ENCODE results near the gene EP400. TPM values are rescaled to one million over a fixed set of nuclear protein-coding genes. Genes with fewer than 3 reads are reported as not detected.
A peak's percentile ranks its signal among the peaks of the same experiment; 100 is the strongest.

The EP400 gene
- total and polyA plus RNA-seq, 7 experiments from 2014 or later, result 2.8 to 86.8 (median 79.5) TPM

DNA sequence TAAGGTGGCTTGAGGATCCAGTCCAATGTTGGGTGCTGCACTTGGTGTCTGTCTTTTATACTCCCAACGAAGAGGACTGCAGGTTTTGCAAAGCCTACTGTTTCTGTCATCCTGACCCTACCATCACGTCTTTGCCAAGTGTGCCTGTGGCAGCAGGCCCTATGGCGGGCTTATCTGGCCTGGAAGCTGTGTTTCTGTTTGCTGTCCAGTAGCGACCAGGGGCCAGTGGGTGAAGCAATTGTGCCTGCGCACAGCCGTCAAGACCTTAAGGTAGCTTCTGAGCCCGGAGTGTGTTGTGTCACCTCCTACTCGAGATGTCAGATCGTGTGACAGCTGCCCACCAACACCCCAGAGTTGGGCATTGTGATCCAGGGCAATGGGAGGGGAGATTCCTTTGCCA, 131.7 kb downstream of the EP400 start:
- H3K27ac ChIP-seq (ENCODE audit: low read depth, low read length), result no peak overlapping the region
- Mint-ChIP-seq H3K9me3 (no peaks in the 10 kb centered on the region), H3K4me1 (peaks cover 15 to 26% (median 19%) of the 10 kb centered on the region in 7 donors), H3K36me3 (peaks cover 0 to 23% (median 5%) of the 10 kb centered on the region in 5 donors), H3K27ac (peak overlapping the region in 2 of 9 donors; percentile 14 to 21), H3K4me3 (peak overlapping the region in 1 of 10 donors; percentile 14), H3K27me3 (no peaks in the 10 kb centered on the region)
- H3K9me3 ChIP-seq (ENCODE audit: control insufficient read depth in 2 of 3, low read length in 3 of 3), result no peaks in the 10 kb centered on the region
- DNase-seq (no peak), ATAC-seq (no peak)
- ChIA-PET POLR2A (no interaction called here), CTCF (no interaction called here)
- peaks cover 9 to 10% of the 10 kb centered on the region in 2 donors for H3K4me1 ChIP-seq (ENCODE audit: control insufficient read depth in 2 of 2, insufficient read depth in 2 of 2, low read length in 2 of 2)
- H3K27me3 ChIP-seq (ENCODE audit: control insufficient read depth in 2 of 2, insufficient read depth in 2 of 2, low read length in 2 of 2), result no peaks in the 10 kb centered on the region
- H3K4me3 ChIP-seq (ENCODE audit: low read length), result no peak overlapping the region
- intact Hi-C loops (cut with micrococcal nuclease), result loop anchor here (5.0 to 10.0 kb wide), 4 partner anchors 127 to 681 kb away; partner anchors contain the start of genes ANKLE2 (in 1 of the 2), POLE (in 1 of the 2), PXMP2 (in 1 of the 2) and ULK1 (in 1 of the 2)
- peaks cover 0 to 26% (median 10%) of the 10 kb centered on the region in 3 experiments for H3K36me3 ChIP-seq (ENCODE audit: control insufficient read depth in 2 of 3, insufficient read depth in 3 of 3, low read length in 3 of 3)

DNA sequence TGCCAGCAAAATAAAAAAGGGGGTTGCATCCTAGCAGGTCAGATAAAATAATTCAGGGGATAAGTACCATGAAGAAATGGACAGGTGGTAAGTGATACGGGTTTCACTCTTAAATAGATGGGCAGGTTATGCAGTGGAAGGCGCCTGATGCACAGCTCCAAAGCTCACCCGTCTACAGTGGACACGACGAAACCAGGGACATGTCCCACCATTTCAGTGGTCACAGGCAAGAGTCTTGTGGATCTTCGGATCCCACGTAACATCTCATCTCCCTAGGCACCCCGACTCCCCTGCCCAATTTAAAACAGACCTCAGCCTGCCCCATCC, 133.8 kb downstream of the EP400 start:
- Histone ChIP-seq H3K9me3 (ENCODE audit: control insufficient read depth in 2 of 3, low read length in 3 of 3) (no peaks in the 10 kb centered on the region), H3K36me3 (ENCODE audit: control insufficient read depth in 2 of 3, insufficient read depth in 3 of 3, low read length in 3 of 3) (peaks cover 0 to 5% (median 0%) of the 10 kb centered on the region in 3 experiments), H3K27ac (ENCODE audit: low read depth, low read length) (peak overlapping the region; percentile 72), H3K4me3 (ENCODE audit: low read length) (peak overlapping the region; percentile 52), H3K27me3 (ENCODE audit: control insufficient read depth in 2 of 2, insufficient read depth in 2 of 2, low read length in 2 of 2) (no peaks in the 10 kb centered on the region), H3K4me1 (ENCODE audit: control insufficient read depth in 2 of 2, insufficient read depth in 2 of 2, low read length in 2 of 2) (peaks cover 9 to 10% of the 10 kb centered on the region in 2 donors)
- peaks cover 0 to 13% (median 4%) of the 10 kb centered on the region in 5 donors for H3K36me3 Mint-ChIP-seq
- peak overlapping the region in 8 of 9 donors; percentile 74 to 93 (median 86) for H3K27ac Mint-ChIP-seq
- no peak for ATAC-seq
- intact Hi-C loops (cut with micrococcal nuclease), result loop anchor here (5.0 to 10.0 kb wide), 4 partner anchors 129 to 679 kb away; partner anchors contain the start of genes ANKLE2 (in 1 of the 2), POLE (in 1 of the 2), PXMP2 (in 1 of the 2) and ULK1 (in 1 of the 2)
- H3K4me3 Mint-ChIP-seq, result peak overlapping the region; percentile 81 to 98 (median 88)
- peaks cover 17 to 35% (median 28%) of the 10 kb centered on the region in 7 donors for H3K4me1 Mint-ChIP-seq
- H3K9me3 Mint-ChIP-seq, result no peaks in the 10 kb centered on the region
- ChIA-PET POLR2A (interaction anchor here (0.9 kb wide), 1 partner anchor 14 kb away, joined by 5 read pairs; no protein-coding TSS in a partner anchor), CTCF (no interaction called here)
- no peaks in the 10 kb centered on the region for H3K27me3 Mint-ChIP-seq
- no peak for DNase-seq

DNA sequence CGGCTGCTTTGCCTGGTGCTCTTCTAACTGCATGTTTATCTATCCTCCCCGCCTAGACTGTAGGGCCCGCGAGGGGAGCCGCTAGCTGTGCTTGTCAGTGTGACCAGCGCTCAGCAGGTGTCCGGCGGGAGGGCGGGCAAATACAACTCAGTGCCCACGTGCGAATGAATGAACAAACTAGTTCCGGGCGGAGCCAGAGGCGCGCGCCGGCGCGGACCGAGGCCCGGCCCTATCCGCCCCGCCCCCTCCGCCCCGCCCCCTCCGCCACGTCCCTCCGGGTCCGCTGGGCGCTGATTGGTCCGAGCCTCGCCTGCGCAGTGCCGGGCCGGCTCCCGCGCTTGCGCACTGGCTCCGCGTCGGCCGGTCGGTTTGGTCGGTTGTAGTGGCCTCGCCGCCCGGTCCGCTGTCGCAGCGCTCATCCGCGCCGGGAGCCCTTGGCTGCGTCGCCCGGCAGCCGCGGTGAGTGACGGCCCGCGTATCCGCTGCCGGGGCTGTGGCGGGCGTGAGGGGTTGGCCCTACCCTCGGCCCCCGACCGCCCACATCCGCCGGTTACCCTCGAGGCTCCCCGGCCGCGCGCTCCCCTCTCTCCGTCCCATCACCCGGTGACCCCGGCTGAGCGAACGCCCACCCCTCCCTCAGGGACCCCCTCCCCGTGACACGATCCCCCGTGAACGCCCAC, 134.3 kb downstream of the EP400 start:
- Mint-ChIP-seq H3K36me3 (peaks cover 0 to 13% (median 4%) of the 10 kb centered on the region in 5 donors), H3K27ac (peak overlapping the region in 8 of 9 donors; percentile 74 to 93 (median 88)), H3K27me3 (no peaks in the 10 kb centered on the region), H3K9me3 (no peaks in the 10 kb centered on the region), H3K4me3 (peak overlapping the region; percentile 85 to 98 (median 91)), H3K4me1 (peaks cover 17 to 35% (median 28%) of the 10 kb centered on the region in 7 donors)
- Histone ChIP-seq H3K9me3 (ENCODE audit: control insufficient read depth in 2 of 3, low read length in 3 of 3) (no peaks in the 10 kb centered on the region), H3K36me3 (ENCODE audit: control insufficient read depth in 2 of 3, insufficient read depth in 3 of 3, low read length in 3 of 3) (peaks cover 0 to 3% (median 0%) of the 10 kb centered on the region in 3 experiments), H3K4me3 (ENCODE audit: low read length) (peak overlapping the region; percentile 52), H3K27ac (ENCODE audit: low read depth, low read length) (peak overlapping the region; percentile 89), H3K27me3 (ENCODE audit: control insufficient read depth in 2 of 2, insufficient read depth in 2 of 2, low read length in 2 of 2) (no peaks in the 10 kb centered on the region), H3K4me1 (ENCODE audit: control insufficient read depth in 2 of 2, insufficient read depth in 2 of 2, low read length in 2 of 2) (peaks cover 9 to 10% of the 10 kb centered on the region in 2 donors)
- ATAC-seq (peak; percentile 97), DNase-seq (peak; percentile 75 to 93 (median 83))
- CTCF ChIA-PET, result no interaction called here
- intact Hi-C loops (cut with micrococcal nuclease), result loop anchor here (1.0 to 10.0 kb wide), 8 partner anchors 60 to 678 kb away; partner anchors contain the start of genes DDX51 (in 2 of the 2), NOC4L (in 2 of the 2), ULK1 (in 2 of the 2) and ANKLE2 (in 1 of the 2)
- POLR2A ChIA-PET, result no interaction called here

DNA sequence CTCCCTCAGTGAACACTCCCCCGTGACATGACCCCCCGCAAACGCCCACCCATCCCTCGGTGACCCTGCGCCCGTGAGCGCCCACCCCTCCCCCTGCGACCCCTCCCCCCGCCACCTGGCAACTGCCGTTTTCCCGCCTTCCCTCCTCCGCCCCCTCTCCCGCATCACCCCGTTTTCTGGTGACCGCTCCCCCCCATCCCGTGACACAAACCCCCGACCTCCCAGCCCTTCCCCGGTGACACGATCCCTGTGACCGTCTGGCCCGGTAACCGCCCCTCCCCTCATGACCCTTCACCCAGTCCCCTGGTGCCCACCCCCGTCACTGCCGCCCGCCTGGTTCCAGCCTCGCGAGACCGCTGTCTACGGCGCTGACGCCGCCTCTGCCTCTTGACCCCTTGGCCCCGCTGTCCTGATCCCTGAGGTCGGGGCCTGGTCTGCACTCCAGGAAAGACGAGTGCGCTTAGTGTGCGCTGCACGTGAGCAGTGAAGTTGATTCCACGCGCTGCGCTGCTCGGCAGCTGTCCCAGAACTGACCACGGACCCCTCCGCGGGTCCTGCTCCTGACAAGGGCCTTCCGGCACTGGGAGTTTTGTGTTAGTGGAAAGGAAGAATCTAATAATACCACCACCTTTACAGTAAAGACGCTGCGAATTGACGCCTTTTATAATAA, 135.0 kb downstream of the EP400 start:
- peak overlapping the region; percentile 85 to 98 (median 91) for H3K4me3 Mint-ChIP-seq
- H3K4me3 ChIP-seq (ENCODE audit: low read length), result peak overlapping the region; percentile 74
- H3K4me1 Mint-ChIP-seq, result peaks cover 17 to 37% (median 29%) of the 10 kb centered on the region in 7 donors
- H3K36me3 Mint-ChIP-seq, result peaks cover 0 to 19% (median 4%) of the 10 kb centered on the region in 5 donors
- no peaks in the 10 kb centered on the region for H3K27me3 ChIP-seq (ENCODE audit: control insufficient read depth in 2 of 2, insufficient read depth in 2 of 2, low read length in 2 of 2)
- no peaks in the 10 kb centered on the region for H3K27me3 Mint-ChIP-seq
- ATAC-seq (peak; percentile 34), DNase-seq (peak in 8 of 9 donors; percentile 13 to 69 (median 26))
- ChIA-PET CTCF (no interaction called here), POLR2A (interaction anchor here (0.6 to 1.2 kb wide), 2 partner anchors 57 to 872 kb away, joined by 3 read pairs; no protein-coding TSS in a partner anchor)
- peaks cover 9 to 10% of the 10 kb centered on the region in 2 donors for H3K4me1 ChIP-seq (ENCODE audit: control insufficient read depth in 2 of 2, insufficient read depth in 2 of 2, low read length in 2 of 2)
- H3K9me3 ChIP-seq (ENCODE audit: control insufficient read depth in 2 of 3, low read length in 3 of 3), result no peaks in the 10 kb centered on the region
- peaks cover 0 to 1% (median 0%) of the 10 kb centered on the region in 11 donors for H3K9me3 Mint-ChIP-seq
- H3K36me3 ChIP-seq (ENCODE audit: control insufficient read depth in 2 of 3, insufficient read depth in 3 of 3, low read length in 3 of 3), result peaks cover 0 to 3% (median 0%) of the 10 kb centered on the region in 3 experiments
- peak overlapping the region; percentile 84 to 96 (median 91) for H3K27ac Mint-ChIP-seq
- peak overlapping the region; percentile 89 for H3K27ac ChIP-seq (ENCODE audit: low read depth, low read length)
- intact Hi-C loops (cut with micrococcal nuclease), result loop anchor here (1.0 to 10.0 kb wide), 8 partner anchors 60 to 678 kb away; partner anchors contain the start of genes DDX51 (in 2 of the 2), NOC4L (in 2 of the 2), ULK1 (in 2 of the 2) and ANKLE2 (in 1 of the 2)

DNA sequence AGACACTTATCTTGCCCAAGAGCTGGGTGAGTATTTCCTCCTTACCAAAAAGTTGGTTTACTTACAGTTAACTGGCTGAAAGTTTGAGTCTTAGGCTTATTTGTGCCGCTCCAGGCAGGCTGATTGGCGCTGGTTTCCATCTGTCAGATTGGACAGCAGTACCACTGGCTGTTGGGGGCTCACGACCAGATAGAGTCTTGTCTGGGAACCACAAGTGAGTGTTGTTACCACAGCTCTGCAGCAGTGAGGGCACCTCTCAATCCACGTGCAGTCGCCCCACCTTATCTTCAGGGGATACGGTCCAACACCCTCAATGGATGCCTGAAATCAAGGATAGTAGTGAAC, 135.5 kb downstream of the EP400 start:
- H3K27me3 ChIP-seq (ENCODE audit: control insufficient read depth in 2 of 2, insufficient read depth in 2 of 2, low read length in 2 of 2), result no peaks in the 10 kb centered on the region
- intact Hi-C loops (cut with micrococcal nuclease), result loop anchor here (2.0 to 10.0 kb wide), 4 partner anchors 130 to 600 kb away; partner anchors contain the start of genes ULK1 (in 2 of the 2), POLE (in 1 of the 2) and PXMP2 (in 1 of the 2)
- H3K36me3 Mint-ChIP-seq, result peaks cover 0 to 23% (median 4%) of the 10 kb centered on the region in 5 donors
- peak overlapping the region; percentile 85 to 98 (median 91) for H3K4me3 Mint-ChIP-seq
- H3K4me1 ChIP-seq (ENCODE audit: control insufficient read depth in 2 of 2, insufficient read depth in 2 of 2, low read length in 2 of 2), result peaks cover 9 to 10% of the 10 kb centered on the region in 2 donors
- DNase-seq (peak in 1 of 9 donors; percentile 16), ATAC-seq (no peak)
- no peaks in the 10 kb centered on the region for H3K9me3 ChIP-seq (ENCODE audit: control insufficient read depth in 2 of 3, low read length in 3 of 3)
- peaks cover 0 to 3% (median 0%) of the 10 kb centered on the region in 3 experiments for H3K36me3 ChIP-seq (ENCODE audit: control insufficient read depth in 2 of 3, insufficient read depth in 3 of 3, low read length in 3 of 3)
- no peaks in the 10 kb centered on the region for H3K27me3 Mint-ChIP-seq
- ChIA-PET CTCF (no interaction called here), POLR2A (interaction anchor here (0.6 to 1.2 kb wide), 2 partner anchors 56 to 871 kb away, joined by 3 read pairs; no protein-coding TSS in a partner anchor)
- H3K27ac Mint-ChIP-seq, result peak overlapping the region; percentile 84 to 96 (median 91)
- H3K4me1 Mint-ChIP-seq, result peaks cover 17 to 42% (median 31%) of the 10 kb centered on the region in 7 donors
- H3K4me3 ChIP-seq (ENCODE audit: low read length), result peak overlapping the region; percentile 74
- peaks cover 0 to 2% (median 0%) of the 10 kb centered on the region in 11 donors for H3K9me3 Mint-ChIP-seq
- peak overlapping the region; percentile 89 for H3K27ac ChIP-seq (ENCODE audit: low read depth, low read length)

DNA sequence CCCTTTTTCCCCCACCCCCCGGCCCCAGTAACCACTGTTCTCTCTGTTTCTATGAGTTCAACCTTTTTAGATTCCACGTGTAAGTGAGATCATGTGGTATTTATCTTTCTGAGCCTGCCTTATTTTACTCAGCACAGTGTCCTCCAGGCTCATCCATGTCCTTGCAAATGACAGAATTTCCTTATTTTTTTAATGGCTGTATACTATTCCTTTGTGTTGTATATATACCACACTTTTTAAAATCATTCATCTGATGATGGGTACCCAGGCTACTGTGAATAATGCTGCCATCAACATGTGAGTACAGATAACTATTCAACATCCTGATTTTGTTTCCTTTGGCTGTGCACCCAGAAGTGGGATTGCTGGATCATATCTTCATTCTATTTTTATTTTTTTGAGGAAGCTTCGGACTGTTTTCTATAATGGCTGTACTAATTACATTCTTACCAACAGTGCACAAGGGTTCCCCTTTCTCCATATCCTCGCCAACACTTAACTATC, 139.7 kb downstream of the EP400 start:
- H3K27ac Mint-ChIP-seq, result peak overlapping the region in 2 of 9 donors; percentile 2 to 17
- no peaks in the 10 kb centered on the region for H3K9me3 ChIP-seq (ENCODE audit: control insufficient read depth in 2 of 3, low read length in 3 of 3)
- POLR2A ChIA-PET, result no interaction called here
- peaks cover 4 to 6% of the 10 kb centered on the region in 2 donors for H3K4me1 ChIP-seq (ENCODE audit: control insufficient read depth in 2 of 2, insufficient read depth in 2 of 2, low read length in 2 of 2)
- no peak for DNase-seq
- H3K27ac ChIP-seq (ENCODE audit: low read depth, low read length), result no peak overlapping the region
- no peak for ATAC-seq
- H3K4me3 Mint-ChIP-seq, result no peak overlapping the region
- intact Hi-C loops (cut with micrococcal nuclease), result loop anchor here (10.0 kb wide), 3 partner anchors 135 to 595 kb away; partner anchors contain the start of genes POLE (in 1 of the 2), PXMP2 (in 1 of the 2) and ULK1 (in 1 of the 2)
- peaks cover 0 to 4% (median 0%) of the 10 kb centered on the region in 3 experiments for H3K36me3 ChIP-seq (ENCODE audit: control insufficient read depth in 2 of 3, insufficient read depth in 3 of 3, low read length in 3 of 3)
- H3K27me3 ChIP-seq (ENCODE audit: control insufficient read depth in 2 of 2, insufficient read depth in 2 of 2, low read length in 2 of 2), result no peaks in the 10 kb centered on the region
- H3K9me3 Mint-ChIP-seq, result peaks cover 0 to 2% (median 0%) of the 10 kb centered on the region in 11 donors
- H3K4me1 Mint-ChIP-seq, result peaks cover 10 to 45% (median 30%) of the 10 kb centered on the region in 7 donors
- peaks cover 0 to 29% (median 8%) of the 10 kb centered on the region in 5 donors for H3K36me3 Mint-ChIP-seq
- no peaks in the 10 kb centered on the region for H3K27me3 Mint-ChIP-seq
- H3K4me3 ChIP-seq (ENCODE audit: low read length), result no peak overlapping the region
- CTCF ChIA-PET, result no interaction called here

All from naive thymus-derived CD4-positive, alpha-beta T cell (primary cell).